ENCODE results near the gene TRRAP.

DNA sequence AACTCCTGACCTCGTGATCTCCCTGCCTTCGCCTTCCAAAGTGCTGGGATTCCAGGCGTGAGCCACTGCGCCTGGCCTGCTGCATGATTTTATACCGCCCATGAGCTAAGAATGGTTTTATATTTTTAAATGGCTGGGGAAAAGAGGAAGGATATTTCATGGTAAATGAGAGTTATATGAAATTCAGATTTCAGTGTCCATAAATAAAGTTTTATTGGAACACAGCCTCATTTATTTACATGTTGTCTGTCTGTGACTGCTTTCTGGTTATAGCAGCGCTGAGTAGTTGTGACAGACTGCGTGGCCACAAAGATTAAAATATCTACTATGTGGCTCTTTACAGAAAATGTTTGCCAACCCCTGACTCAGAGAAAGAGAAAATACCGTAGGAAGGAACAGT, 2.2 kb downstream of the TRRAP start:
- TF ChIP-seq, protein P1, sequence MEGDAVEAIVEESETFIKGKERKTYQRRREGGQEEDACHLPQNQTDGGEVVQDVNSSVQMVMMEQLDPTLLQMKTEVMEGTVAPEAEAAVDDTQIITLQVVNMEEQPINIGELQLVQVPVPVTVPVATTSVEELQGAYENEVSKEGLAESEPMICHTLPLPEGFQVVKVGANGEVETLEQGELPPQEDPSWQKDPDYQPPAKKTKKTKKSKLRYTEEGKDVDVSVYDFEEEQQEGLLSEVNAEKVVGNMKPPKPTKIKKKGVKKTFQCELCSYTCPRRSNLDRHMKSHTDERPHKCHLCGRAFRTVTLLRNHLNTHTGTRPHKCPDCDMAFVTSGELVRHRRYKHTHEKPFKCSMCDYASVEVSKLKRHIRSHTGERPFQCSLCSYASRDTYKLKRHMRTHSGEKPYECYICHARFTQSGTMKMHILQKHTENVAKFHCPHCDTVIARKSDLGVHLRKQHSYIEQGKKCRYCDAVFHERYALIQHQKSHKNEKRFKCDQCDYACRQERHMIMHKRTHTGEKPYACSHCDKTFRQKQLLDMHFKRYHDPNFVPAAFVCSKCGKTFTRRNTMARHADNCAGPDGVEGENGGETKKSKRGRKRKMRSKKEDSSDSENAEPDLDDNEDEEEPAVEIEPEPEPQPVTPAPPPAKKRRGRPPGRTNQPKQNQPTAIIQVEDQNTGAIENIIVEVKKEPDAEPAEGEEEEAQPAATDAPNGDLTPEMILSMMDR (IDR thresholded peaks at IDR 0.05; ENCODE audit: low read length) = no peak
- no peak for TF ChIP-seq EZH2phosphoT487 (IDR thresholded peaks at IDR 0.05; ENCODE audit: low read length)

All from MM.1S (cell line).